Stimulated activated CD4-positive, alpha-beta T cell treated with anti-CD3 and anti-CD28 coated beads, Interleukin-15, amount 100 ng/mL, for 1 hour (primary cell): Measurements from ENCODE around the gene FSD1L.
"Not testable (repeated sequence)": the region's sequence is repeated elsewhere in the genome, so short reads cannot be mapped to it uniquely, and the experiment has no call there.

ENCODE experiments used
- DNase-seq, 2 donors: peaks; one replicate each; pipeline ENCODE4 v3.0.0-alpha.2; 2020; ENCODE audit warnings: low read depth in 1 of 2, low spot score in 1 of 2

FSD1L gene

DNA sequence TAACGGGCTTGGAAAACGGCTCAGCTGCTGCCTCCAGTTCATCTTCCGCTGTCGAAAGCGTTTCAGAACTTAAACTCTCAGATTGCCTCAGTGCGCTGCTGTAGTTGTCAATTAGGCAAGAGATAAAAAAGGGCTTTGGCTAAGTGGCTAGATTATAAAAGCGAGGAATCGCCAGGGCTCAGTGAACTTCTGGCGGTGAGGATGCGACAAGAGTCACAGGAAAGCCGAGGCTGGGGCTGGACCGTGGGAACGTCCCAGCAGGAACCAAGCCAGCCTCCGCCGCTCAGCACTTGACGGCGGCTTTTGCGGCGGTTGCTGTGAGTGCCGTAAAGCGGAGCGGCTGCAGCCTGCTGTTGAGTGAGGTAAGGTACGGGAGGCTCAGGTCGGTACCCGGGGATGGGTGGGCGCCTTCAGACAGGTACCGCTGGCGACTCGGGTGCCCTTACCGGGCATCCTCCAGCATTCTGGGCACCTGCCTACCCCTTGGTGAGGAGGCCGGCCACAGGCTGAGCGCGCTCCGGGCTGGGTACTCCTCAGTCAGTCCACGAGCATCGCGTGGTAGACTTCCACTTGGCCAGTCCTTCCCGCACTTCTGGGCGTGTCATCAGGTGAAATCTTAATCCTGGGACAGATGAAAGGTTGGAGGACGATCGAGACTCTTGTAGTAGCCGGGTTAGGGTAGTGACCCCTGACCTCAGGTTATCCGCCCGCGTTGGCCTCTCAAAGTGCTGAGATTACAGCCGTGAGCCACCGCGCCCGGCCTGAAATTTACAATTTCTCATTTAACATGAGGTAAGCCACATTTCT, 110.2 kb downstream of the FSD1L start, which contains the start of gene FKTN:
Gene FKTN, plus strand, starts transcription at position 328 of the 807 bp plus-strand sequence. CDS start 16,902 bp downstream, outside the sequence.
- DNase-seq: peak; percentile 56 to 71

DNA sequence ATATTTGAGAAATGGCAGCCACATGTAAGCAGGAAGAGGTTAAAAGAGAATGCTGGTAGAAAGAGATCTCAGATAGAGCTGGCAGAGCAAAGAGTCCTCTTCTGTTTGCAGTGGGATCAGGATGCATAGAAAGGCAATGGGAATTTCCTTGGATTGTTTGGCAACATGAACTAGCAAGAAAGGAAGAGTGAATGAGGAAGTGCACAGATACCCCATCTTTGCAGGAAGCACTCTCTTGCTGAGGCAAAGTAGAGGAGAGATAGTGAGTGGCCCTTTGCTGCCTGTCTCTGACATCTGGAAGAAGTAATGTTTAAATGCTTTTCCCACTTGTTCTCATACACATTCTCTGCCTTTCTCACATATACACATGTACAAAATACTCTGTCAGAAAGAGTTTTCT, 124.6 kb downstream of the FSD1L start:
- DNase-seq: no peak

DNA sequence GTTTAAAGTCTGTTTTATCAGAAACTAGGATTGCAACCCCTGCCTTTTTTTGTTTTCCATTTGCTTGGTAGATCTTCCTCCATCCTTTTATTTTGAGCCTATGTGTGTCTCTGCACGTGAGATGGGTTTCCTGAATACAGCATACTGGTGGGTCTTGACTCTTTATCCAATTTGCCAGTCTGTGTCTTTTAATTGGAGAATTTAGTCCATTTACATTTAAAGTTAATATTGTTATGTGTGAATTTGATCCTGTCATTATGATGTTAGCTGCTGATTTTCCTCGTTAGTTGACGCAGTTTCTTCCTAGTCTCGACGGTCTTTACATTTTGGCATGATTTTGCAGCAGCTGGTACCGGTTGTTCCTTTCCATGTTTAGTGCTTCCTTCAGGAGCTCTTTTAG, 132.1 kb downstream of the FSD1L start:
- DNase-seq: not testable (repeated sequence)

DNA sequence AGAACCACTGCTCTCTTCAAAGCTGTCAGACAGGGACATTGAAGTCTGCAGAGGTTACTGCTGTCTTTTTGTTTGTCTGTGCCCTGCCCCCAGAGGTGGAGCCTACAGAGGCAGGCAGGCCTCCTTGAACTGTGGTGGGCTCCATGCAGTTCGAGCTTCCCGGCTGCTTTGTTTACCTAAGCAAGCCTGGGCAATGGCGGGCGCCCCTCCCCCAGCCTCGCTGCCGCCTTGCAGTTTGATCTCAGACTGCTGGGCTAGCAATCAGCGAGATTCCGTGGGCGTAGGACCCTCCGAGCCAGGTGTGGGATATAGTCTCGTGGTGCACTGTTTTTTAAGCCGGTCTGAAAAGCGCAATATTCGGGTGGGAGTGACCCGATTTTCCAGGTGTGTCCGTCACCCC, 133.7 kb downstream of the FSD1L start:
- DNase-seq: not testable (repeated sequence)

DNA sequence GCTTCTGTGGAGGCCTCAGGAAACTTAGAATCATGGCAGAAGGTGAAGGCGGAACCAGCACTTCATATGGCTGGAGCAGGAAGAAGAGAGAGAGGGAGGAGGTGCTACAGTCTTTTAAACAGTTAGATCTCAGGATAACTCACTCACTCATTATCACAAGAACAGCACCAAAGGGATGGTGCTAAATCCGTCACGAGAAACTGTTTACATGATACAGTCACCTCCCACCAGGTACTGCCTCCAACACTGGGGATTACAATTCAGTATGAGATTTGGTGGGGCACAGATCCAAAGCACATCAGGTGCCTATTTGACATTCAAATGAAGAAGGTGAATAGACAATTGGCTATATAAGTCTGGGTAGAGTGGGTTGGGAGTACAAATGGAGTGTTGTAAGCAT, 145.3 kb downstream of the FSD1L start:
- DNase-seq: no peak
